ENCODE measurements around the gene RTP4.
"Not testable (repeated sequence)": the region's sequence is repeated elsewhere in the genome, so short reads cannot be mapped to it uniquely, and the experiment has no call there.

Gene RTP4

GRCh38 chr3:187370051-187370450 lies 1.9 kb downstream of the RTP4 start:
- no peak for DNase-seq (ENCODE audit: low read depth)

GRCh38 chr3:187375581-187375980 lies 7.4 kb downstream of the RTP4 start:
- no peak for DNase-seq (ENCODE audit: low read depth)

DNA sequence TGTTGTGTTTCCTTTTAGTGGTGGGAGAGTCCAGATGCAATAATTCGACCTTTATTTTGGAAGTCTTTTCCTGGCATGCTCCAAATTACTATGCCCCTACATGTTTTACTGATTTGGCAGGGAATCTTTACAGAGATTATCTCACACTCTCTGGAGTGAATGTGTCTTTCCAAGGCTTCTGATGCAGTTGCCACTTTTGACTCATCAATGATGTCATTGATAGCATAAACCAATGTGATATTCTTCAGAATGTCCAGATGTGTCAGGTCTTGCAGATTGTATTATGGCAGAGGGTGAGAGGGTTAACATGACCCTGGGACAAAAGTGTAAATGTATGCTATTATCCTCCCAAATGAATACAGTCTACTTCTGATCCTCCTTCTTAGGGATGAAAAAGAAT lies 9.7 kb downstream of the RTP4 start:
- no peak for DNase-seq (ENCODE audit: low read depth)

GRCh38 chr3:187382609-187383151 lies 14.5 kb downstream of the RTP4 start:
- peak; percentile 70 for DNase-seq (ENCODE audit: low read depth)

DNA sequence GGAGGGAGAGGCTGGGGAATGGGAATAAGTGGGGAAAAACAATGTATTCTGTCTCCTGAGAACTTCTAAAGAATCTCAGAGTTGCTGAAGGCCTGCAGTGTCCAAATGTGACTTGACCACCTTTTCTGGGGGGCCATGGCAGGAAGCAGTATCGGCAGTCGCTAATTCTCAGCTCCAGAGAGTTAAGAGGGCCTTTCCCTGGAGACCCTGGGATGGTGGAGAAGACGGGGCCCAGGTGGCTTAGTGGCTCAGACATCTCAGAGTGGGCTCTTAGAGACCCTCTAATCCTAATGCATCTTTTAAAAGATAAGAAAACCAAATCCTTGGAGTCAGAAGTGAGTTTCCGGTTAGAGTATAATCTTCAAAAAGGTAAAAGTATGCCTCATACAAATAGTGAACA lies 15.1 kb downstream of the RTP4 start:
- no peak for DNase-seq (ENCODE audit: low read depth)

- no peak for DNase-seq (ENCODE audit: low read depth)
These were observed 17.1 kb downstream of the RTP4 start for GRCh38 chr3:187385296-187385695.

GRCh38 chr3:187396661-187397060 lies 28.5 kb downstream of the RTP4 start:
- no peak for DNase-seq (ENCODE audit: low read depth)

GRCh38 chr3:187398955-187399354 lies 30.8 kb downstream of the RTP4 start:
- no peak for DNase-seq (ENCODE audit: low read depth)

DNA sequence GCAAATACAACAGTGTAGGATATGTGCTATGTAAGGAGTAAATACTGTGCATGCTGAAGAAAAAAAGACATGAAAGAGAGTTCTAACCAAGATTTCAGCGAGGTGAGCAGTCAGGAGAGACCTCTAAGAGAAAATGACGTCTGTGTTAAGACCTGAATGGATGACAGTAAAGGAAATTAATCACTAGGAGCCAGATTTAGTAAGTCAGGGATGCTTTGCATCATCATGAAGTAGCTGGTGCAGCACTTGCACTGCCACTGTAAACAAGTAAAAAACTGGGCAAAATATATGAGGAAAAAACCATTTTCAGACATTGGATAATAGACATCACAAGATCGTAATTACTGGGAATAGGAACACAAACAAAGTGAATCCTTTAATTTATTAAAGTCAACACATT lies 32.6 kb downstream of the RTP4 start:
- peak; percentile 55 for DNase-seq (ENCODE audit: low read depth)

GRCh38 chr3:187401856-187402255 lies 33.7 kb downstream of the RTP4 start:
- DNase-seq (ENCODE audit: low read depth): peak; percentile 12

GRCh38 chr3:187403768-187404288 lies 35.6 kb downstream of the RTP4 start:
- DNase-seq (ENCODE audit: low read depth): peak; percentile 100

DNA sequence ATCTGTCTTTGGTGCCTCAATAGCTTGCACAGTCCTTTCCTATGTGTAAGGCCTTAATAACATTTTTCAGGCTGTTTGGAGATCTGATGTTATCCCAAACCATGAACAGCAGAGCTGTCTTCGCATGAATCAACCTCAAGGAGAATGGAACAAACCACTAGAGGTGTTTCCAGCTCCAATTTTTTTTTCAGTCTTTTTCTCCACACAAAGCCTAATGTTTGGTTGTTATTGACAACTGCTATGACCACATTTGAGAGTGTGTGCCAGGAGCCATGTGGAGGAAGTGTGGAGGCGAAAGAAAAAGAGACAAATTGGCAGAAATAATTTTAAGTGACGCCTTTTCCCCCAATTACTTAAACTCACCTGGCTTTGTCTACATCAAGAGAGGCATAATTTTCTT lies 38.7 kb downstream of the RTP4 start:
- DNase-seq (ENCODE audit: low read depth): peak; percentile 7

- DNase-seq (ENCODE audit: low read depth): not testable (repeated sequence)
These were observed 44.0 kb downstream of the RTP4 start for GRCh38 chr3:187411991-187412781.

Data from amniotic epithelial cell (primary cell).